Measurements from ENCODE around the gene SOS1.

GRCh38 chr2:39133215-39133851, 12.5 kb upstream of the SOS1 start:
- no peak for TF ChIP-seq POLR2A (IDR thresholded peaks at IDR 0.05; ENCODE audit: low read length)
- TF ChIP-seq GATA1 (IDR thresholded peaks at IDR 0.05; ENCODE audit: low read depth, low read length): no peak
